ENCODE data around the gene CAV2.

The CAV2 gene

DNA sequence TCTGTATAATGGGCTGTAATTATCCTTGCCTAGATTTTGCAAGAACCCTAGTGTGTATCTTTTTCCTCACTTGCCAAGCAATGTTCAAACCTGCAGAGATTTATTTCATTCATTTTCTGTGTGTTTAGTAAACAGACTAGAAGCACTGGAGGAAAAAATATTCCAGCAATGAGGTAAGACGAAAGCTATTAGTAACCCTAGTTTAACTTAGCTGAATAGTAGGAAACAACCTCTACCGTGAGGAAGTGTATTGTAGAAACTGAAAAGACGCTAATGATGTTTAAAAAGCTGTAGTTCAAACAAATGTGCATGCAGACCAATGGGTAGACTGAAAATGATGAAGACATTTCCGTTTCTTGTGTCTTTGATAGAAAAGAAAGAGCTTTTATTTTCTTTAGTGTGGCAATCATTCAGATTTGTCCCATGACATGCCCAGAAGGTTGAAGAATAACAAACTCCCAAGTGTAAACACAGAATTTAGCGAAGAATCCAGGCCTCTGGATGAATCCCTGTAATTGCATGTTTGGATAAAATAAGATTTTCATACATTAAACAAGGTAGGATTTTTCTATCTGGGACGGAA, 46.0 kb downstream of the CAV2 start:
- H3K36me3 ChIP-seq (ENCODE audit: control insufficient read depth, insufficient read depth, low read length) = no peaks in the 10 kb centered on the region
- 91 to 97% methylated on average over 5 to 6 of the region's 6 CpGs for WGBS, 2 experiments

DNA sequence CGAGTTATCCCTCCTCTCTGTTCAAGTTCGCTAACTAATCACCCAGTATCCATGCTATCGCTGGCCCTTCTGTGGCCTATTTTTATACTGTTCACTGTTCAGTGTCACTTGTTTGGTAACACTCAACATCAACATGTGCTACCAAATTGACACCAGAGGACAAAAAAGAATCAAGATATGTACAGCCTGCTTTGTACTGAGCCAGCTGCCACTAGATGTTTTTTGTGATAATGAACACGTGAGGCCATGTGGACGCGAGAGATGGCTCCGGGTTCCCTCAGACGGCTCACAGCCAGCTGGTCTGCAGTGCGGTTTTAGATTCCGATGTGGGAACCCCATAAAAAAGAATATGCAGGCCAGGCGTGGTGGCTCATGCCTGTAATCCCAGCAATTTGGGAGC, 46.5 kb downstream of the CAV2 start:
- H3K27ac ChIP-seq (ENCODE audit: insufficient read depth, low read depth, low read length, poor library complexity, severe bottlenecking) = no peak overlapping the region
- WGBS, 2 experiments = 95 to 96% methylated on average over 11 of the region's 11 CpGs
- no peaks in the 10 kb centered on the region for H3K9me3 ChIP-seq (ENCODE audit: control insufficient read depth, low read length)
- H3K36me3 ChIP-seq (ENCODE audit: control insufficient read depth, insufficient read depth, low read length) = no peaks in the 10 kb centered on the region
- H3K4me1 ChIP-seq (ENCODE audit: control insufficient read depth, insufficient read depth, low read length) = no peaks in the 10 kb centered on the region
- H3K27me3 ChIP-seq (ENCODE audit: control insufficient read depth, insufficient read depth, low read length, poor library complexity, severe bottlenecking) = no peaks in the 10 kb centered on the region
- H3K4me3 ChIP-seq (ENCODE audit: insufficient read depth, low read depth, low read length) = no peak overlapping the region

More for the DNA sequence above, 46.0 kb downstream of the CAV2 start:
- Histone ChIP-seq H3K4me1 (ENCODE audit: control insufficient read depth, insufficient read depth, low read length) (no peaks in the 10 kb centered on the region), H3K9me3 (ENCODE audit: control insufficient read depth, low read length) (no peaks in the 10 kb centered on the region), H3K4me3 (ENCODE audit: insufficient read depth, low read depth, low read length) (no peak overlapping the region), H3K27ac (ENCODE audit: insufficient read depth, low read depth, low read length, poor library complexity, severe bottlenecking) (no peak overlapping the region), H3K27me3 (ENCODE audit: control insufficient read depth, insufficient read depth, low read length, poor library complexity, severe bottlenecking) (no peaks in the 10 kb centered on the region)

DNA sequence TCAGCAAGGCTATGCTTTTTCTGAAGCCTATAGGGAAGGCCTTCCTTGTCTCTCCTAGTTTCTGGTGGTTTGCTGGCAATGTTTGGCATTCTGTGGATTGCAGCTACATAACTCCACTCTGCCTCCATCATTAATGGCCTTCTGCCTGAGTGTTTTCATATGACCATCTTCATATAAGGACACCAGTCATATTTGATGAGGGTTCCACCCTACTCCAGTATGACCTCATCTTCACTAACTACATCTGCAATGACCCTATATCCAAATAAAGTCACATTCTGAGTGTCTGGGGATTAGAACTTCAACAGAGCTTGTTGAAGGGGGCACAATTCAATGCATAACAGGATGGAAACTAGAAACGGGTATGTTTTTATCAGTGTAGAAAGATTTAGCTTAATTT, 47.4 kb downstream of the CAV2 start:
- H3K4me1 ChIP-seq (ENCODE audit: control insufficient read depth, insufficient read depth, low read length) = no peaks in the 10 kb centered on the region
- H3K9me3 ChIP-seq (ENCODE audit: control insufficient read depth, low read length) = no peaks in the 10 kb centered on the region
- H3K27ac ChIP-seq (ENCODE audit: insufficient read depth, low read depth, low read length, poor library complexity, severe bottlenecking) = no peak overlapping the region
- H3K27me3 ChIP-seq (ENCODE audit: control insufficient read depth, insufficient read depth, low read length, poor library complexity, severe bottlenecking) = no peaks in the 10 kb centered on the region
- H3K4me3 ChIP-seq (ENCODE audit: insufficient read depth, low read depth, low read length) = no peak overlapping the region
- H3K36me3 ChIP-seq (ENCODE audit: control insufficient read depth, insufficient read depth, low read length) = no peaks in the 10 kb centered on the region
- WGBS, 2 experiments = 100% methylated on average over 1 of the region's 1 CpG; no CpG with 5 or more reads in 1 of the 2 experiments

DNA sequence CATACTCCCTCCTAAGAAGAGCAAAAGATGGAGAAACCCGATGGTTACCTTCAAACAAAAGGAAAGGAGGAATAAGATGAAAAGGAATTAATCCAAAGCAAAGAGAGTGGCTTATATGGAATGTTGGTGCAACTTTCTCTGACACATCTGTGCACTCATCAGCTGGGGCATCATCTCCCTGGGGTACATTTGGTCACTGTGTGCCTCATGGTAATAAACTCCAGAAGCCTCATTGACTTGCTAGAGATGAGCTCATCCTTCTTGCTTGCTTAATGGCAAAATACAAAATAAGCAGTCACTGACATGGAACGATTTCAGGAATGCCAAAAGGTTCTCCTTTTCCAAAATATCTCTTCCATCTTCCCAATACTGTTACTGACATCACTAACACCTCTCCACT, 47.8 kb downstream of the CAV2 start:
- Histone ChIP-seq H3K4me1 (ENCODE audit: control insufficient read depth, insufficient read depth, low read length) (no peaks in the 10 kb centered on the region), H3K27me3 (ENCODE audit: control insufficient read depth, insufficient read depth, low read length, poor library complexity, severe bottlenecking) (no peaks in the 10 kb centered on the region), H3K36me3 (ENCODE audit: control insufficient read depth, insufficient read depth, low read length) (no peaks in the 10 kb centered on the region), H3K9me3 (ENCODE audit: control insufficient read depth, low read length) (no peaks in the 10 kb centered on the region), H3K4me3 (ENCODE audit: insufficient read depth, low read depth, low read length) (no peak overlapping the region), H3K27ac (ENCODE audit: insufficient read depth, low read depth, low read length, poor library complexity, severe bottlenecking) (no peak overlapping the region)
- WGBS, 2 experiments = 91 to 94% methylated on average over 2 of the region's 2 CpGs

DNA sequence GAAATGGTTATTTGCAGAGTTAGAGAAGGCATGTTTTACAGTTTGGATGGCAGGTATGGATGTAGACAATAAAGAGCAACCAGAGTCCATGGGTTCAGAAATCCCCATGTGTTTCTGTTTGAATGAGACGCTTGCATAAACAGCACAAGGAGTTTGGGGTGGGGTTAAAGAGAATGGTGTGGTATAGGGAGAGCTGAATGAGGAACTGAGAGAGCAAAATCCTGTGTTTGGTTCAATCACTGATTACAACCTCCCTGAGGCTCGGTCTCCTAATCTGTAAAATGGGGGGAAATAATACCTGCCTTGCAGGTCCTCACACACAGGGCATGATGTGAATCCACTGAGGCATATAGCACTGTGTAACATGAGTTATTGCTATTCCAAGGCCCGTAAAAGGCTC, 49.0 kb downstream of the CAV2 start:
- Histone ChIP-seq H3K4me1 (ENCODE audit: control insufficient read depth, insufficient read depth, low read length) (no peaks in the 10 kb centered on the region), H3K9me3 (ENCODE audit: control insufficient read depth, low read length) (no peaks in the 10 kb centered on the region), H3K4me3 (ENCODE audit: insufficient read depth, low read depth, low read length) (no peak overlapping the region), H3K27me3 (ENCODE audit: control insufficient read depth, insufficient read depth, low read length, poor library complexity, severe bottlenecking) (no peaks in the 10 kb centered on the region), H3K36me3 (ENCODE audit: control insufficient read depth, insufficient read depth, low read length) (no peaks in the 10 kb centered on the region), H3K27ac (ENCODE audit: insufficient read depth, low read depth, low read length, poor library complexity, severe bottlenecking) (no peak overlapping the region)
- WGBS, 2 experiments = 87 to 95% methylated on average over 3 of the region's 3 CpGs

DNA sequence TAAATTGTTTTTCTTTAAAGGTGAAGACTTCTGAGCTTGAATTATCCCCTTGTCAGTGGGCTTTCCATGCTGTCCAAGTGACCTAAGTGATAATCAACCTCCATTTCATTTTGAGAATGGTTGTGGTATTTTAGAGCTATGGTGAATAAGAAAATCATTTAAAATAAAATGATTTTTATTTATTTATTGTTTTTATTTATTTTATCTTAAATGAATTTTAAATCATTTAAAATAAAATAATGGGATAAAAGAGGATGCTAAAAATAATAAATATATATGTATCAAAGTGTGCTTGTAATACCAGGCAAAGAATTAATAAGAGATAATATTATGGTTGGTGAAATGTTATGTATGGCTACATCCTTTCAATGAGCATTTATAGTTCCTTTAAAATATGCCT, 49.8 kb downstream of the CAV2 start:
- H3K4me3 ChIP-seq (ENCODE audit: insufficient read depth, low read depth, low read length) = no peak overlapping the region
- H3K27ac ChIP-seq (ENCODE audit: insufficient read depth, low read depth, low read length, poor library complexity, severe bottlenecking) = no peak overlapping the region
- H3K27me3 ChIP-seq (ENCODE audit: control insufficient read depth, insufficient read depth, low read length, poor library complexity, severe bottlenecking) = no peaks in the 10 kb centered on the region
- no peaks in the 10 kb centered on the region for H3K9me3 ChIP-seq (ENCODE audit: control insufficient read depth, low read length)
- H3K4me1 ChIP-seq (ENCODE audit: control insufficient read depth, insufficient read depth, low read length) = no peaks in the 10 kb centered on the region
- no peaks in the 10 kb centered on the region for H3K36me3 ChIP-seq (ENCODE audit: control insufficient read depth, insufficient read depth, low read length)

DNA sequence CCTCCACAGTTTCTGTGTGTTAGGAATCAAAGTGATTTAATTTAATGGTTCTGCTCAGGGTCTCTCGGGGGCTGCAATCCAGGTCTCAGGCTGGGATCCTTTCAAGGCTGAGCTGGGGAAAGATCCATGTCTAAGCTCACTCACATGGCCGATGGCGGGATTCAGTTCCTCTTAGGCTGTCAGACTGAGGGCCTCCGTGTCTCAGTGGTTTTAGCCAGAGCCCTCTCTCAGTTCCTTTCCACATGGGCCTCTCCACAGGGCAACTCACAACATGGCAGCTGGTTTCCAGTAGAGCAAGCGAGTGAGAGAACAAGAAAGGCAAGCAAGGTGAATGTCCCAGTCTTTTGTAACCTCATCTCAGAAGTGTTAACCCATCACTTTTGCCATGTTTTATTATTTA, 52.2 kb downstream of the CAV2 start:
- no peaks in the 10 kb centered on the region for H3K4me1 ChIP-seq (ENCODE audit: control insufficient read depth, insufficient read depth, low read length)
- 92 to 95% methylated on average over 5 of the region's 5 CpGs for WGBS, 2 experiments
- no peaks in the 10 kb centered on the region for H3K9me3 ChIP-seq (ENCODE audit: control insufficient read depth, low read length)
- no peak overlapping the region for H3K27ac ChIP-seq (ENCODE audit: insufficient read depth, low read depth, low read length, poor library complexity, severe bottlenecking)
- no peak overlapping the region for H3K4me3 ChIP-seq (ENCODE audit: insufficient read depth, low read depth, low read length)
- no peaks in the 10 kb centered on the region for H3K36me3 ChIP-seq (ENCODE audit: control insufficient read depth, insufficient read depth, low read length)
- no peaks in the 10 kb centered on the region for H3K27me3 ChIP-seq (ENCODE audit: control insufficient read depth, insufficient read depth, low read length, poor library complexity, severe bottlenecking)

DNA sequence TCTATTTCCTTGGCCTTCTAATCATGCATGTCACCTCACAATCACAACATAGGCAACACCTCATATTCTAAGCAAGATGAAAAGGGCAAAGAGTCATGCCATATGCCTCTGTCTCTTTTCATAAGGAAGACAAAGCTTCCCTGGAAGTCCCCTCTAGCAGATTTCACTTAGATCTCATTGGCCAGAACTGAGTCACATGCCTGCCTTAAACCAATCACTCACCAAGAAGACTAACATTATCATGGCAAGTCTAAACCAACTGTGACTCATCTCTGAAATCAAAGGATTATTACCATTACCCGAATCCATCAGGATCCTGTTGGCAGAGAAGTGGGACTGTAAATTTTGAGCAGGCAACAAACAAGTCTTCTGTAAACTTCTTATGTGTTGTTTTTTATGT, 53.1 kb downstream of the CAV2 start:
- Histone ChIP-seq H3K9me3 (ENCODE audit: control insufficient read depth, low read length) (no peaks in the 10 kb centered on the region), H3K27ac (ENCODE audit: insufficient read depth, low read depth, low read length, poor library complexity, severe bottlenecking) (no peak overlapping the region), H3K4me3 (ENCODE audit: insufficient read depth, low read depth, low read length) (no peak overlapping the region), H3K4me1 (ENCODE audit: control insufficient read depth, insufficient read depth, low read length) (no peaks in the 10 kb centered on the region), H3K36me3 (ENCODE audit: control insufficient read depth, insufficient read depth, low read length) (no peaks in the 10 kb centered on the region), H3K27me3 (ENCODE audit: control insufficient read depth, insufficient read depth, low read length, poor library complexity, severe bottlenecking) (no peaks in the 10 kb centered on the region)
- WGBS, 2 experiments = 95% methylated on average over 1 of the region's 1 CpG; no CpG with 5 or more reads in 1 of the 2 experiments

DNA sequence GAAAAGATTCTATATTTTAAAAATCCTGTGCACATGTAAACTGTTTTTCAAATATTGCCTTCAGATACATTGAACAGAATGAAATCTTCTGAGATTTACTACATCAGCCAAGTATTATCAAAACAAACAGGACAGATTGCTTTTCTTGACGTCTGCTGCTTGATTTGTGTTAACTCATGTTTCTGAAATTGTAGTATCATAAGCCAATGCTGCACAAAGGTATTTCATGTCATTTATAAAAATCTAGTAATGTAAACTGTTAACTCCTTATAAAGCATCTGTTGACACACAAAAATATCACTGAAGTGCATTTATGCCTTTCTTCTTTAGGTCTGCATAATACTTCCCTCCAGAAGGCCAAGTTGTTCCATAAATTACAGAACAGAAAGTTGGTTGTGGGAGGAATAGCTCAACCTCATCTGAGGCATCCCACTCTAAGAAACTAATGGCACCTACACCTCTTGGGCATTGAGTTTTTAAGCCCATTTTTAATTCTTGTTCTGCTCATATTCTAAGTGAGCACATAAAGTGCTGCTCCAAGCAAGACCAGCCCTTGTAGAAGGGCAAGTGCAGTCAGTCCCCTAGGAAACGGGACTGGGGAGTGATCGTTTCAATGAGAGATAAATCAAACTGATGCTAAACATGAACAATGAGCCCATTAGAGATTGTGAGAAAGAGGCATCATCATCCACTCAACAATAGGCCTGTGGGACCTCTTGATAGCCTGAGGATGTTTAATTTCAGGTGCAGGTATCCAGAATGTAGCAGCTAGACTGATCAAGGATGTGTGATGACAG, 53.8 kb downstream of the CAV2 start:
- H3K4me1 ChIP-seq (ENCODE audit: control insufficient read depth, insufficient read depth, low read length) = no peaks in the 10 kb centered on the region
- no peak overlapping the region for H3K4me3 ChIP-seq (ENCODE audit: insufficient read depth, low read depth, low read length)
- 87 to 88% methylated on average over 3 of the region's 3 CpGs for WGBS, 2 experiments
- H3K27ac ChIP-seq (ENCODE audit: insufficient read depth, low read depth, low read length, poor library complexity, severe bottlenecking) = no peak overlapping the region
- H3K27me3 ChIP-seq (ENCODE audit: control insufficient read depth, insufficient read depth, low read length, poor library complexity, severe bottlenecking) = no peaks in the 10 kb centered on the region
- H3K9me3 ChIP-seq (ENCODE audit: control insufficient read depth, low read length) = no peaks in the 10 kb centered on the region
- no peaks in the 10 kb centered on the region for H3K36me3 ChIP-seq (ENCODE audit: control insufficient read depth, insufficient read depth, low read length)

DNA sequence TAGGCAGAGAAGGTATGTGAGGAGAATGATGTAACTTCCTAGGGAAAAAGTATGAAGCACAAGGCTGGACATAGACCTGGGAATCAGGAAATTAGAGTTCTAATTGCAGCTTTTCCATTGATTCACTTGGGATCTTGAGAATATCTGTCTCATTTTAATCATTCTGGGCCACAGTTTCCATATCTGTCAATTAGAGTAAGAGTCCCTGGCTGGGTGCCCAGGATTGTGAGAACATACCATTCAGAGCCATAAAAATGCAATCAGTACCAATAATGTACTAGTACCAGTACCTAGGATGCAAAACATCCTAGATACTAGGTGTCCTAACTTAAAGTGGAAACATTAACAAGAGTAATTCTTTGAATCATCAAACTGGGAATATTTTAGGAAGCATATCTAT, 54.9 kb downstream of the CAV2 start:
- Histone ChIP-seq H3K27ac (ENCODE audit: insufficient read depth, low read depth, low read length, poor library complexity, severe bottlenecking) (no peak overlapping the region), H3K27me3 (ENCODE audit: control insufficient read depth, insufficient read depth, low read length, poor library complexity, severe bottlenecking) (no peaks in the 10 kb centered on the region), H3K4me1 (ENCODE audit: control insufficient read depth, insufficient read depth, low read length) (no peaks in the 10 kb centered on the region), H3K36me3 (ENCODE audit: control insufficient read depth, insufficient read depth, low read length) (no peaks in the 10 kb centered on the region), H3K9me3 (ENCODE audit: control insufficient read depth, low read length) (no peaks in the 10 kb centered on the region), H3K4me3 (ENCODE audit: insufficient read depth, low read depth, low read length) (no peak overlapping the region)

Data from ectodermal cell (in vitro differentiated cells).